GM21447 (cell line): ENCODE data around the gene NAALADL2.

Experiments used
- ATAC-seq: cut with Tn5 transposase; IDR thresholded peaks from one replicate; pipeline ENCODE4 v1.9.1; 2021; ENCODE audit not compliant: unreplicated experiment

Gene NAALADL2

GRCh38 chr3:174884776-174885568 is 25.8 kb downstream of the NAALADL2 start:
- ATAC-seq, result no peak

GRCh38 chr3:174891524-174892203 is 32.5 kb downstream of the NAALADL2 start:
- no peak for ATAC-seq

- ATAC-seq, result no peak
These were observed 47.9 kb downstream of the NAALADL2 start for GRCh38 chr3:174907027-174907426.

GRCh38 chr3:174907628-174908407 is 48.7 kb downstream of the NAALADL2 start:
- no peak for ATAC-seq

- no peak for ATAC-seq
These were observed 72.6 kb downstream of the NAALADL2 start for GRCh38 chr3:174931473-174932353.

GRCh38 chr3:174936590-174936989 is 77.5 kb downstream of the NAALADL2 start:
- no peak for ATAC-seq

GRCh38 chr3:174937478-174937877 is 78.3 kb downstream of the NAALADL2 start:
- no peak for ATAC-seq

GRCh38 chr3:174938102-174938501 is 79.0 kb downstream of the NAALADL2 start:
- no peak for ATAC-seq

GRCh38 chr3:174940151-174940550 is 81.0 kb downstream of the NAALADL2 start:
- ATAC-seq, result no peak

GRCh38 chr3:174945276-174945675 is 86.1 kb downstream of the NAALADL2 start:
- no peak for ATAC-seq

- no peak for ATAC-seq
These were observed 86.8 kb downstream of the NAALADL2 start for GRCh38 chr3:174945951-174946350.

GRCh38 chr3:174949523-174949922 is 90.4 kb downstream of the NAALADL2 start:
- ATAC-seq, result no peak

- ATAC-seq, result no peak
These were observed 91.9 kb downstream of the NAALADL2 start for GRCh38 chr3:174951034-174951433.

- no peak for ATAC-seq
These were observed 92.4 kb downstream of the NAALADL2 start for GRCh38 chr3:174951498-174952005.

GRCh38 chr3:174953068-174953467 is 93.9 kb downstream of the NAALADL2 start:
- no peak for ATAC-seq

- ATAC-seq, result no peak
These were observed 96.4 kb downstream of the NAALADL2 start for GRCh38 chr3:174955513-174956016.

- no peak for ATAC-seq
These were observed 97.9 kb downstream of the NAALADL2 start for GRCh38 chr3:174957081-174957480.

- ATAC-seq, result no peak
These were observed 98.4 kb downstream of the NAALADL2 start for GRCh38 chr3:174957551-174958001.

GRCh38 chr3:174958671-174959328 is 99.7 kb downstream of the NAALADL2 start:
- no peak for ATAC-seq
